ENCODE measurements around the gene TBC1D9. TPM values are rescaled to one million over a fixed set of nuclear protein-coding genes. Genes with fewer than 3 reads are reported as not detected.
A peak's percentile ranks its signal among the peaks of the same experiment; 100 is the strongest.

Gene TBC1D9
- total RNA-seq, 1 donor from 2014 or later = 54.2 TPM

GRCh38 chr4:140705625-140706275 lies 50.4 kb downstream of the TBC1D9 start:
- H3K27me3 Mint-ChIP-seq (ENCODE audit: low read depth) = no peaks in the 10 kb centered on the region
- no peak overlapping the region for H3K27ac Mint-ChIP-seq
- no peak overlapping the region for H3K4me3 Mint-ChIP-seq
- peaks cover 5% of the 10 kb centered on the region for H3K9me3 Mint-ChIP-seq
- DNase-seq (ENCODE audit: low spot score in 2 of 2, unreplicated experiment in 2 of 2) = no peak
- H3K36me3 Mint-ChIP-seq = peaks cover 24% of the 10 kb centered on the region
- peaks cover 50% of the 10 kb centered on the region for H3K4me1 Mint-ChIP-seq
- TF ChIP-seq CTCF (IDR thresholded peaks at IDR 0.05; ENCODE audit: unreplicated experiment) = no peak

GRCh38 chr4:140704964-140705363 lies 51.2 kb downstream of the TBC1D9 start:
- H3K9me3 Mint-ChIP-seq = peaks cover 5% of the 10 kb centered on the region
- no peaks in the 10 kb centered on the region for H3K27me3 Mint-ChIP-seq (ENCODE audit: low read depth)
- H3K4me1 Mint-ChIP-seq = peaks cover 42% of the 10 kb centered on the region
- H3K27ac Mint-ChIP-seq = peak overlapping the region; percentile 19
- peaks cover 27% of the 10 kb centered on the region for H3K36me3 Mint-ChIP-seq
- no peak overlapping the region for H3K4me3 Mint-ChIP-seq
- no peak for TF ChIP-seq CTCF (IDR thresholded peaks at IDR 0.05; ENCODE audit: unreplicated experiment)
- DNase-seq (ENCODE audit: low spot score in 2 of 2, unreplicated experiment in 2 of 2) = no peak

- Mint-ChIP-seq H3K9me3 (peaks cover 5% of the 10 kb centered on the region), H3K4me3 (no peak overlapping the region), H3K27me3 (ENCODE audit: low read depth) (no peaks in the 10 kb centered on the region), H3K27ac (no peak overlapping the region), H3K36me3 (peaks cover 27% of the 10 kb centered on the region), H3K4me1 (peaks cover 45% of the 10 kb centered on the region)
- no peak for DNase-seq (ENCODE audit: low spot score in 2 of 2, unreplicated experiment in 2 of 2)
- no peak for TF ChIP-seq CTCF (IDR thresholded peaks at IDR 0.05; ENCODE audit: unreplicated experiment)
Observed at GRCh38 chr4:140704392-140704960, 51.7 kb downstream of the TBC1D9 start.

GRCh38 chr4:140703463-140703862 lies 52.7 kb downstream of the TBC1D9 start:
- Mint-ChIP-seq H3K4me3 (no peak overlapping the region), H3K36me3 (peaks cover 22% of the 10 kb centered on the region), H3K27ac (peak overlapping the region; percentile 7), H3K27me3 (ENCODE audit: low read depth) (no peaks in the 10 kb centered on the region), H3K9me3 (no peaks in the 10 kb centered on the region), H3K4me1 (peaks cover 54% of the 10 kb centered on the region)
- no peak for DNase-seq (ENCODE audit: low spot score in 2 of 2, unreplicated experiment in 2 of 2)
- no peak for TF ChIP-seq CTCF (IDR thresholded peaks at IDR 0.05; ENCODE audit: unreplicated experiment)

GRCh38 chr4:140702096-140702757 lies 54.0 kb downstream of the TBC1D9 start:
- H3K27me3 Mint-ChIP-seq (ENCODE audit: low read depth) = no peaks in the 10 kb centered on the region
- no peak for DNase-seq (ENCODE audit: low spot score in 2 of 2, unreplicated experiment in 2 of 2)
- H3K4me1 Mint-ChIP-seq = peaks cover 64% of the 10 kb centered on the region
- peaks cover 18% of the 10 kb centered on the region for H3K36me3 Mint-ChIP-seq
- peak overlapping the region; percentile 79 for H3K27ac Mint-ChIP-seq
- H3K9me3 Mint-ChIP-seq = no peaks in the 10 kb centered on the region
- H3K4me3 Mint-ChIP-seq = no peak overlapping the region
- no peak for TF ChIP-seq CTCF (IDR thresholded peaks at IDR 0.05; ENCODE audit: unreplicated experiment)

Measured in mesothelial cell of epicardium (in vitro differentiated cells).